ENCODE results near the gene PSMD9. TPM values are rescaled to one million over a fixed set of nuclear protein-coding genes. Genes with fewer than 3 reads are reported as not detected.
"Not testable (repeated sequence)": the region's sequence is repeated elsewhere in the genome, so short reads cannot be mapped to it uniquely, and the experiment has no call there.

The PSMD9 gene
- total RNA-seq, 1 experiment from 2014 or later: 36.2 TPM

GRCh38 chr12:121874071-121874470, 14.5 kb upstream of the PSMD9 start:
- TF ChIP-seq E2F4 (CRISPR knock-in tag; IDR thresholded peaks at IDR 0.05; ENCODE audit: borderline replicate concordance, low read depth): no peak
- no peak for TF ChIP-seq NFATC4 (CRISPR knock-in tag; IDR thresholded peaks at IDR 0.05)
- no peak for TF ChIP-seq ZSCAN18 (CRISPR knock-in tag; IDR thresholded peaks at IDR 0.05)
- TF ChIP-seq MXD4 (CRISPR knock-in tag; IDR thresholded peaks at IDR 0.05; ENCODE audit: borderline replicate concordance): no peak
- no peak for TF ChIP-seq FOXJ3 (CRISPR knock-in tag; IDR thresholded peaks at IDR 0.05; ENCODE audit: borderline replicate concordance)
- no peak for TF ChIP-seq OVOL2 (CRISPR knock-in tag; IDR thresholded peaks at IDR 0.05; ENCODE audit: borderline replicate concordance)
- no peak for TF ChIP-seq ZNF423 (CRISPR knock-in tag; IDR thresholded peaks at IDR 0.05)
- TF ChIP-seq ZNF425 (CRISPR knock-in tag; conservative IDR thresholded peaks at IDR 0.05): no peak
- POLR2A ChIA-PET: no interaction called here
- Mint-ChIP-seq H3K4me1 (no peaks in the 10 kb centered on the region), H3K9me3 (no peaks in the 10 kb centered on the region), H3K4me3 (no peak overlapping the region), H3K36me3 (no peaks in the 10 kb centered on the region), H3K27ac (no peak overlapping the region), H3K27me3 (ENCODE audit: low read depth) (no peaks in the 10 kb centered on the region)
- DNase-seq (ENCODE audit: low spot score) (no peak), ATAC-seq (no peak)
- CTCF ChIA-PET: interaction anchor here (0.7 to 1.1 kb wide), 2 partner anchors 45 to 80 kb away, joined by 3 read pairs; partner anchors contain the start of genes CFAP251 and RHOF

GRCh38 chr12:121875582-121875981, 13.0 kb upstream of the PSMD9 start:
- CTCF ChIA-PET: interaction anchor here (1.2 kb wide), 1 partner anchor 81 kb away, joined by 3 read pairs; no protein-coding TSS in a partner anchor
- Mint-ChIP-seq H3K9me3 (no peaks in the 10 kb centered on the region), H3K36me3 (no peaks in the 10 kb centered on the region), H3K27me3 (ENCODE audit: low read depth) (no peaks in the 10 kb centered on the region), H3K27ac (no peak overlapping the region), H3K4me1 (no peaks in the 10 kb centered on the region), H3K4me3 (no peak overlapping the region)
- no peak for ATAC-seq
- TF ChIP-seq CREB1 (CRISPR knock-in tag; IDR thresholded peaks at IDR 0.05) (no peak), ZNF532 (CRISPR knock-in tag; IDR thresholded peaks at IDR 0.05; ENCODE audit: borderline replicate concordance) (no peak), TCF7 (CRISPR knock-in tag; IDR thresholded peaks at IDR 0.05; ENCODE audit: low read depth) (no peak), ZNF263 (CRISPR knock-in tag; IDR thresholded peaks at IDR 0.05; ENCODE audit: low read depth) (no peak), E2F5 (CRISPR knock-in tag; IDR thresholded peaks at IDR 0.05) (no peak), ERG (CRISPR knock-in tag; IDR thresholded peaks at IDR 0.05) (no peak), ZNF219 (CRISPR knock-in tag; IDR thresholded peaks at IDR 0.05; ENCODE audit: borderline replicate concordance) (no peak), ZSCAN18 (CRISPR knock-in tag; IDR thresholded peaks at IDR 0.05) (no peak), EMX1 (CRISPR knock-in tag; IDR thresholded peaks at IDR 0.05) (no peak), ZNF671 (CRISPR knock-in tag; IDR thresholded peaks at IDR 0.05) (no peak), NR2C2 (CRISPR knock-in tag; IDR thresholded peaks at IDR 0.05) (no peak), SP1 (CRISPR knock-in tag; conservative IDR thresholded peaks at IDR 0.05) (no peak), RELA (CRISPR knock-in tag; IDR thresholded peaks at IDR 0.05; ENCODE audit: borderline replicate concordance) (no peak)
- DNase-seq (ENCODE audit: low spot score): no peak
- POLR2A ChIA-PET: no interaction called here

GRCh38 chr12:121876080-121876447, 12.5 kb upstream of the PSMD9 start:
- H3K27me3 Mint-ChIP-seq (ENCODE audit: low read depth); H3K4me1 Mint-ChIP-seq; H3K36me3 Mint-ChIP-seq; CTCF ChIA-PET; H3K27ac Mint-ChIP-seq; H3K4me3 Mint-ChIP-seq; POLR2A ChIA-PET; ATAC-seq; H3K9me3 Mint-ChIP-seq; DNase-seq (ENCODE audit: low spot score): not testable (repeated sequence)

All from WTC11 (cell line).